ENCODE data around the gene OR7E24.

The OR7E24 gene

GRCh38 chr19:9296336-9296735 is 45.6 kb downstream of the OR7E24 start:
- H3K27ac ChIP-seq, result no peak overlapping the region
- ChIA-PET POLR2A (ENCODE audit: low non-redundant PET) (no interaction called here), CTCF (no interaction called here)
- no peak for DNase-seq (ENCODE audit: low spot score)
- TF ChIP-seq CTCF (conservative IDR thresholded peaks at IDR 0.05; ENCODE audit: low read depth), result no peak
